A673 (cell line): ENCODE data around the gene KRTAP5-6.

ENCODE experiments used
- CTCF ChIP-seq: fragments of 300-800, 200-600 bp; sonication (generic); conservative IDR thresholded peaks from 2 replicates; pipeline ENCODE4 v1.5.1; 2017; ENCODE audit warnings: low read depth, mild to moderate bottlenecking, antibody characterized with exemption, low read length, moderate library complexity, mixed read lengths
- EZH2 ChIP-seq: fragments of 200-600 bp; sonication (generic); IDR thresholded peaks from 2 replicates; pipeline ENCODE4 v1.6.1; 2017; ENCODE audit warnings: borderline replicate concordance, low read depth, mild to moderate bottlenecking, mixed read lengths, antibody characterized with exemption, low read length; ENCODE audit not compliant: poor library complexity, severe bottlenecking

GRCh38 chr11:1667121-1667850 lies 29.7 kb upstream of the KRTAP5-6 start:
- TF ChIP-seq EZH2 (no peak), CTCF (no peak)
